Smooth muscle cell (in vitro differentiated cells): ENCODE results near the gene SLC25A39. TPM values are rescaled to one million over a fixed set of nuclear protein-coding genes. Genes with fewer than 3 reads are reported as not detected.
A peak's percentile ranks its signal among the peaks of the same experiment; 100 is the strongest.

Experiments
- DNase-seq: peaks from one replicate; lab custom pipeline; 2025; ENCODE audit not compliant: unreplicated experiment; lab: John Stamatoyannopoulos, UW
- H2AFZ ChIP-seq: fragments of 200-600 bp; sonication (generic); 2 replicates; pipeline ENCODE4 v1.6.0; 2016; ENCODE audit warnings: antibody characterized with exemption, low read depth, mild to moderate bottlenecking
- H3F3A ChIP-seq: fragments of 200-600 bp; sonication (generic); 2 replicates; pipeline ENCODE4 v1.6.0; 2017; ENCODE audit warnings: antibody characterized with exemption, low read depth
- H3K27ac ChIP-seq: fragments of 200-600 bp; sonication (generic); 2 replicates; pipeline ENCODE4 v1.5.1; 2016; ENCODE audit warnings: low read depth, mild to moderate bottlenecking
- H3K27me3 ChIP-seq: fragments of 200-600 bp; sonication (generic); 2 replicates; pipeline ENCODE4 v1.6.1; 2016; ENCODE audit warnings: low read depth, mild to moderate bottlenecking
- H3K36me3 ChIP-seq: fragments of 200-600 bp; sonication (generic); 2 replicates; pipeline ENCODE4 v1.5.1; 2016; ENCODE audit warnings: low read depth
- H3K4me1 ChIP-seq: fragments of 200-600 bp; sonication (generic); 2 replicates; pipeline ENCODE4 v1.5.1; 2016; ENCODE audit warnings: low read depth
- H3K4me2 ChIP-seq: fragments of 200-600 bp; sonication (generic); 2 replicates; pipeline ENCODE4 v1.6.0; 2016; ENCODE audit warnings: mild to moderate bottlenecking
- H3K4me3 ChIP-seq: fragments of 200-600 bp; sonication (generic); 2 replicates; pipeline ENCODE4 v1.5.1; 2016; ENCODE audit warnings: mild to moderate bottlenecking
- H3K79me2 ChIP-seq: fragments of 200-600 bp; sonication (generic); 2 replicates; pipeline ENCODE4 v1.6.0; 2016; ENCODE audit warnings: low read depth, mild to moderate bottlenecking
- H3K9ac ChIP-seq: fragments of 200-600 bp; sonication (generic); 2 replicates; pipeline ENCODE4 v1.6.0; 2016; ENCODE audit warnings: low read depth
- H3K9me3 ChIP-seq: fragments of 200-600 bp; sonication (generic); replicated peaks from 2 replicates; pipeline ENCODE4 v1.5.1; 2016; ENCODE audit warnings: low read depth
- H4K20me1 ChIP-seq: fragments of 200-600 bp; sonication (generic); 2 replicates; pipeline ENCODE4 v1.6.0; 2016; ENCODE audit warnings: low read depth
- CTCF ChIP-seq: fragments of 200-600 bp; sonication (generic); IDR thresholded peaks from 2 replicates; pipeline ENCODE4 v1.5.1; 2017; ENCODE audit warnings: borderline replicate concordance, mild to moderate bottlenecking, antibody characterized with exemption; ENCODE audit not compliant: insufficient read depth, poor library complexity, severe bottlenecking
- WGBS: methylation state at CpG from one replicate; pipeline ENCODE4 v1.1.7; 2016; ENCODE audit warnings: low lambda C conversion rate; 5-methylcytosine and 5-hydroxymethylcytosine counted together
- polyA plus RNA-seq: library from polyadenylated mRNA; unstranded; fragments of >200 nt; fragmentation: Nextera tagmentation; extraction: Ambion mirVana; gene quantifications from 2 replicates; pipeline ENCODE4 v1.2.1, GENCODE V29; 2016
- total RNA-seq: library from RNA; depleted of rRNA; stranded (reverse); fragments of >200 nt; gene quantifications from 2 replicates; pipeline ENCODE4 v1.2.3, GENCODE V29; 2014

Gene SLC25A39
- total and polyA plus RNA-seq, 2 experiments from 2014 or later: 106 to 147 TPM

DNA sequence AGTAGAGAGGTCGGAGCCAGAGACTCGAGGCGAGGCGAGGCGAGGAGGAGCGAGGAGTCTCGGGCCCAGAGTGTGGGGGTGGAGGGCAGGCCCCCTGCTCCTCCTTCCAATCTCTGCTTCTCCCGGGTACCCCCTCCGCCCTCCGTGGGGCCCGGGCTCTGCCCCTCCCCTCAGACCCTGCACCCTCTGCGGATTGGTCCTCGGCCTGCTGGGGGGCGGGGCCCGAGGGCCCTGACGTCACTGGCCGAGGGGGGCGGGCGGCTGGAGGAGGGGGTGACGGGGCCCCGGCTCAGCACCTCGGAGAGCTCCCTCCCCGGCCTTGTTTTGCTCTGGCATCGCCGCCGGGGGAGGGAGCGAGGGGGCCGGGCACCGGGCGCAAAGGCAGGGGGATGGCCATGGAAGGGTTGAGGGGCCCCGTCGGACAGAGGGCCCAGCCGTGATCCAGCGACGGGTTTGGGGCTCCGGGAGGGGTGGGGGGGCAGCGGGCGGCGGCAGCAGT lies 16.3 kb downstream of the SLC25A39 start, which contains the start of gene RUNDC3A:
TSS of gene RUNDC3A (plus strand) at position 282 of the 499 bp plus-strand sequence. CDS start 232 bp downstream, outside the sequence.
- Histone ChIP-seq H3K9me3 (no peaks in the 10 kb centered on the region), H3K27ac (no peak within 1 kb of the TSS), H3K4me2 (peak within 1 kb of the TSS; percentile 93), H3K27me3 (peaks cover 5% of the 10 kb centered on the region), H3K4me3 (peak within 1 kb of the TSS; percentile 47), H4K20me1 (no peaks in the 10 kb centered on the region), H3K4me1 (peaks cover 11% of the 10 kb centered on the region), H3K36me3 (no peaks in the 10 kb centered on the region), H3F3A (no peaks in the 10 kb centered on the region), H3K9ac (no peak within 1 kb of the TSS), H3K79me2 (no peaks in the 10 kb centered on the region), H2AFZ (no peak within 1 kb of the TSS)
- TF ChIP-seq CTCF: no peak
- whole genome bisulfite sequencing: 0% methylated on average over 12 of the region's 39 CpGs
- DNase-seq: peak; percentile 92

- Histone ChIP-seq H3F3A (no peaks in the 10 kb centered on the region), H3K79me2 (no peaks in the 10 kb centered on the region), H3K36me3 (no peaks in the 10 kb centered on the region), H3K4me3 (peak overlapping the region; percentile 47), H3K27ac (no peak overlapping the region), H3K9ac (no peak overlapping the region), H3K4me1 (peaks cover 11% of the 10 kb centered on the region), H2AFZ (no peak overlapping the region), H3K4me2 (peak overlapping the region; percentile 93), H3K9me3 (no peaks in the 10 kb centered on the region), H4K20me1 (no peaks in the 10 kb centered on the region), H3K27me3 (no peaks in the 10 kb centered on the region)
- 6% methylated on average over 26 of the region's 26 CpGs for WGBS
- DNase-seq: peak; percentile 85
- TF ChIP-seq CTCF: no peak
Measured at GRCh38 chr17:44307387-44308186, 17.0 kb downstream of the SLC25A39 start.

GRCh38 chr17:44304651-44305050 lies 20.0 kb downstream of the SLC25A39 start:
- peaks cover 11% of the 10 kb centered on the region for H3K4me1 ChIP-seq
- H3K9me3 ChIP-seq: no peaks in the 10 kb centered on the region
- no peaks in the 10 kb centered on the region for H3K79me2 ChIP-seq
- H3K36me3 ChIP-seq: no peaks in the 10 kb centered on the region
- DNase-seq: no peak
- no peak overlapping the region for H3K4me3 ChIP-seq
- H3K9ac ChIP-seq: no peak overlapping the region
- no peak for TF ChIP-seq CTCF
- H2AFZ ChIP-seq: no peak overlapping the region
- H3K27ac ChIP-seq: no peak overlapping the region
- H3F3A ChIP-seq: no peaks in the 10 kb centered on the region
- no peaks in the 10 kb centered on the region for H4K20me1 ChIP-seq
- H3K4me2 ChIP-seq: no peak overlapping the region
- no peaks in the 10 kb centered on the region for H3K27me3 ChIP-seq

DNA sequence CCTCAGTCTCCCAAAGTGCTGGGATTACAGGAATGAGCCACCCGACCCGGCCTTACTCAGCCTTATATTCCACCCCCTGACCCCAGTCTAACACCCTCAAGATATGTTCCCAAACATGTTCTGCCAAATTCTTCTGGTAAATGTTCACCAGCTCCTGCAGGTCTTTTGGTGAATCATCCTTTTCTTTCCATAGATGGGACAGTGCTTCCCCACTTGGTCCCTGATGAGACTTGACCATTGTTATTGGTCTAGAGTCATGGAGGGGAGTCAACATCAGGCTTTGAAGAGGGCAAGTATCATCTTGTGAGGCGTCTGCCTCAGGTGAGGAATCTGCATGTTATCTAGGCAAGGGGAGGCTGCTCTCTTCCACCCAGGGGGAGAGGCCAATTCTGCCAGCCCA lies 26.6 kb downstream of the SLC25A39 start:
- Histone ChIP-seq H3K79me2 (no peaks in the 10 kb centered on the region), H2AFZ (no peak overlapping the region), H3K36me3 (no peaks in the 10 kb centered on the region), H3K27me3 (no peaks in the 10 kb centered on the region), H3K9ac (no peak overlapping the region), H3K4me2 (no peak overlapping the region), H3K9me3 (no peaks in the 10 kb centered on the region), H3K4me3 (no peak overlapping the region), H3K4me1 (no peaks in the 10 kb centered on the region), H3K27ac (no peak overlapping the region), H3F3A (no peaks in the 10 kb centered on the region), H4K20me1 (no peaks in the 10 kb centered on the region)
- TF ChIP-seq CTCF: no peak
- no peak for DNase-seq
- WGBS: 88% methylated on average over 3 of the region's 3 CpGs
